PC-3 (cell line): ENCODE data around the gene CLASP1.
"Not testable (repeated sequence)": the region's sequence is repeated elsewhere in the genome, so short reads cannot be mapped to it uniquely, and the experiment has no call there.

ENCODE experiments used
- EZH2 ChIP-seq: fragments of 300-600 bp; sonication (generic); IDR thresholded peaks from one replicate; pipeline ENCODE4 v1.6.1; 2017; ENCODE audit warnings: antibody characterized with exemption, mild to moderate bottlenecking, low read length; ENCODE audit not compliant: unreplicated experiment
- EZH2phosphoT487 ChIP-seq: fragments of 300-600 bp; sonication (generic); IDR thresholded peaks from 2 replicates; pipeline ENCODE4 v1.6.1; 2018; ENCODE audit warnings: mild to moderate bottlenecking, antibody characterized with exemption, low read length, borderline replicate concordance
- TF ChIP-seq, protein P1 (sequence below): fragments of 300-600 bp; sonication (generic); conservative IDR thresholded peaks from 2 replicates; pipeline ENCODE4 v1.5.1; 2017; ENCODE audit warnings: antibody characterized with exemption, low read depth, mild to moderate bottlenecking, low read length

DNA sequence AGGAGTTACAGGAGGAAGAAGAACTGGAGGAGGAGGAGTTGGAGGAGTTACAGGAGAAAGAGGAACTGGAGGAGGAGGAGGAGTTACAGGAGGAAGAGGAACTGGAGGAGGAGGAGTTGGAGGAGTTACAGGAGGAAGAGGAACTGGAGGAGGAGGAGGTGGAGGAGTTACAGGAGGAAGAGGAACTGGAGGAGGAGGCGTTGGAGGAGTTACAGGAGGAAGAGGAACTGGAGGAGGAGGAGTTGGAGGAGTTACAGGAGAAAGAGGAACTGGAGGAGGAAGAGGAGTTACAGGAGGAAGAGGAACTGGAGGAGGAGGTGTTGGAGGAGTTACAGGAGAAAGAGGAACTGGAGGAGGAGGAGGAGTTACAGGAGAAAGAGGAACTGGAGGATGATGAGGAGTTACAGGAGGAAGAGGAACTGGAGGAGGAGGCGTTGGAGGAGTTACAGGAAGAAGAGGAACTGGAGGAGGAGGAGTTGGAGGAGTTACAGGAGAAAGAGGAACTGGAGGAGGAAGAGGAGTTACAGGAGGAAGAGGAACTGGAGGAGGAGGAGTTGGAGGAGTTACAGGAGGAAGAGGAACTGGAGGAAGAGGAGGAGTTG lies 38.1 kb downstream of the CLASP1 start:
- TF ChIP-seq, protein P1, sequence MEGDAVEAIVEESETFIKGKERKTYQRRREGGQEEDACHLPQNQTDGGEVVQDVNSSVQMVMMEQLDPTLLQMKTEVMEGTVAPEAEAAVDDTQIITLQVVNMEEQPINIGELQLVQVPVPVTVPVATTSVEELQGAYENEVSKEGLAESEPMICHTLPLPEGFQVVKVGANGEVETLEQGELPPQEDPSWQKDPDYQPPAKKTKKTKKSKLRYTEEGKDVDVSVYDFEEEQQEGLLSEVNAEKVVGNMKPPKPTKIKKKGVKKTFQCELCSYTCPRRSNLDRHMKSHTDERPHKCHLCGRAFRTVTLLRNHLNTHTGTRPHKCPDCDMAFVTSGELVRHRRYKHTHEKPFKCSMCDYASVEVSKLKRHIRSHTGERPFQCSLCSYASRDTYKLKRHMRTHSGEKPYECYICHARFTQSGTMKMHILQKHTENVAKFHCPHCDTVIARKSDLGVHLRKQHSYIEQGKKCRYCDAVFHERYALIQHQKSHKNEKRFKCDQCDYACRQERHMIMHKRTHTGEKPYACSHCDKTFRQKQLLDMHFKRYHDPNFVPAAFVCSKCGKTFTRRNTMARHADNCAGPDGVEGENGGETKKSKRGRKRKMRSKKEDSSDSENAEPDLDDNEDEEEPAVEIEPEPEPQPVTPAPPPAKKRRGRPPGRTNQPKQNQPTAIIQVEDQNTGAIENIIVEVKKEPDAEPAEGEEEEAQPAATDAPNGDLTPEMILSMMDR = not testable (repeated sequence)
- not testable (repeated sequence) for TF ChIP-seq EZH2, EZH2phosphoT487
